Lower lobe of right lung (tissue), 2 donors: Measurements from ENCODE around the gene GPC1. TPM values are rescaled to one million over a fixed set of nuclear protein-coding genes. Genes with fewer than 3 reads are reported as not detected.

ENCODE experiments used
- ATAC-seq, 2 donors: fragments of 200-7000 bp; cut with Tn5 transposase; one replicate each; pipeline ENCODE4 v1.9.1; 2020 to 2022; ENCODE audit warnings: mild to moderate bottlenecking in 2 of 2, moderate library complexity in 2 of 2
- DNase-seq: peaks from one replicate; pipeline ENCODE4 v3.0.0-alpha.2; 2020
- H3K27ac ChIP-seq: fragments of 200-600 bp; one replicate; pipeline ENCODE4 v1.8.0; 2022
- H3K27me3 ChIP-seq: fragments of 200-600 bp; one replicate; pipeline ENCODE4 v1.8.0; 2022; ENCODE audit warnings: low read depth
- H3K36me3 ChIP-seq: fragments of 200-600 bp; one replicate; pipeline ENCODE4 v1.8.0; 2022; ENCODE audit warnings: mild to moderate bottlenecking
- H3K4me1 ChIP-seq: fragments of 200-600 bp; one replicate; pipeline ENCODE4 v1.8.0; 2022
- H3K4me3 ChIP-seq: fragments of 200-600 bp; one replicate; pipeline ENCODE4 v1.8.0; 2022; ENCODE audit warnings: mild to moderate bottlenecking
- H3K9me3 ChIP-seq: fragments of 200-600 bp; one replicate; pipeline ENCODE4 v1.8.0; 2022
- CTCF ChIP-seq: fragments of 200-600 bp; IDR thresholded peaks from one replicate; pipeline ENCODE4 v1.8.0; 2022; ENCODE audit warnings: antibody characterized with exemption, mild to moderate bottlenecking
- intact Hi-C: fragments of 100-400 bp; cut with DNase I; formaldehyde crosslinking; loops from one replicate; pipeline ENCODE4 v1.11.0; 2022
- total RNA-seq: library from RNA; stranded (reverse); fragmentation: NEBNext Ultra II Directional; extraction: Animal tissue kit (Norgen Biotek cat#: 25700); gene quantifications from one replicate; pipeline ENCODE4 v1.2.1, GENCODE V29; 2021
- donor health status: DM: no; HTN: yes; CAD: no; lungs with severe emphysema.

Gene GPC1
- total RNA-seq, 1 donor from 2014 or later, result 14.7 TPM

DNA sequence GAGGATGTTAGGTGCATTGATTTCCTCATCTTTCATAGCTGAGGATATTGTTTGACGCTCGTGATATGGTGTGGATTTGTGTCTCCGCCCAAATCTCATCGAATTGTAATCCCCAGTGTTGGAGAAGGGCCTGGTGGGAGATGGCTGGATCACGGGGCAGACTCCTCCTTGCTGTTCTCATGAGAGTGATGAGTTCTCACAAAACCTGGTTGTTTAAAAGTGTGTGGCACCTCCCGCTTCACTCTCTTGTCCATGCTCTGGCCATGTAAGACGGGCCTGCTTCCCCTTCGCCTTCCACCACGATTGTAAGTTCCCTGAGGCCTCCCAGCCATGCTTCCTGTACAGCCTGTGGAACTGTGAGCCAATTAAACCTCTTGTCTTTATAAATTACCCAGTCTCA lies 28.4 kb upstream of the GPC1 start:
- DNase-seq, result no peak
- ATAC-seq, result no peak
- Histone ChIP-seq H3K9me3 (no peaks in the 10 kb centered on the region), H3K36me3 (no peaks in the 10 kb centered on the region), H3K4me3 (no peak overlapping the region), H3K4me1 (no peaks in the 10 kb centered on the region), H3K27me3 (peaks cover 6% of the 10 kb centered on the region), H3K27ac (no peak overlapping the region)
- intact Hi-C loops, result no loop called here
- TF ChIP-seq CTCF, result no peak

GRCh38 chr2:240410004-240410403 lies 25.5 kb upstream of the GPC1 start:
- no peak for TF ChIP-seq CTCF
- no peak overlapping the region for H3K27ac ChIP-seq
- H3K4me1 ChIP-seq, result no peaks in the 10 kb centered on the region
- intact Hi-C loops, result no loop called here
- H3K27me3 ChIP-seq, result peaks cover 10% of the 10 kb centered on the region
- DNase-seq (no peak), ATAC-seq (no peak)
- H3K4me3 ChIP-seq, result no peak overlapping the region
- no peaks in the 10 kb centered on the region for H3K9me3 ChIP-seq
- no peaks in the 10 kb centered on the region for H3K36me3 ChIP-seq

GRCh38 chr2:240410808-240411207 lies 24.7 kb upstream of the GPC1 start:
- H3K4me1 ChIP-seq, result no peaks in the 10 kb centered on the region
- no peak overlapping the region for H3K4me3 ChIP-seq
- peaks cover 10% of the 10 kb centered on the region for H3K27me3 ChIP-seq
- H3K36me3 ChIP-seq, result no peaks in the 10 kb centered on the region
- TF ChIP-seq CTCF, result no peak
- DNase-seq, result no peak
- H3K27ac ChIP-seq, result no peak overlapping the region
- no peaks in the 10 kb centered on the region for H3K9me3 ChIP-seq
- intact Hi-C loops, result no loop called here
- ATAC-seq, result no peak

GRCh38 chr2:240411261-240412160 lies 24.0 kb upstream of the GPC1 start:
- ATAC-seq, result peak in 1 of 2 donors; percentile 36

GRCh38 chr2:240412211-240412861 lies 23.1 kb upstream of the GPC1 start:
- peak; percentile 39 for DNase-seq
- H3K4me3 ChIP-seq, result no peak overlapping the region
- TF ChIP-seq CTCF, result no peak
- no peaks in the 10 kb centered on the region for H3K36me3 ChIP-seq
- peak in 1 of 2 donors; percentile 35 for ATAC-seq
- H3K9me3 ChIP-seq, result no peaks in the 10 kb centered on the region
- H3K4me1 ChIP-seq, result no peaks in the 10 kb centered on the region
- intact Hi-C loops, result no loop called here
- peaks cover 10% of the 10 kb centered on the region for H3K27me3 ChIP-seq
- H3K27ac ChIP-seq, result no peak overlapping the region

More at GRCh38 chr2:240411261-240412160, 24.0 kb upstream of the GPC1 start:
- Histone ChIP-seq H3K9me3 (no peaks in the 10 kb centered on the region), H3K27ac (no peak overlapping the region), H3K4me1 (no peaks in the 10 kb centered on the region), H3K4me3 (no peak overlapping the region), H3K27me3 (peaks cover 10% of the 10 kb centered on the region), H3K36me3 (no peaks in the 10 kb centered on the region)
- intact Hi-C loops, result no loop called here
- no peak for TF ChIP-seq CTCF
- no peak for DNase-seq
